ENCODE measurements around the gene RIMS4.
A peak's percentile ranks its signal among the peaks of the same experiment; 100 is the strongest.

Gene RIMS4

GRCh38 chr20:44737116-44737515 is 73.2 kb downstream of the RIMS4 start:
- no peak for DNase-seq

DNA sequence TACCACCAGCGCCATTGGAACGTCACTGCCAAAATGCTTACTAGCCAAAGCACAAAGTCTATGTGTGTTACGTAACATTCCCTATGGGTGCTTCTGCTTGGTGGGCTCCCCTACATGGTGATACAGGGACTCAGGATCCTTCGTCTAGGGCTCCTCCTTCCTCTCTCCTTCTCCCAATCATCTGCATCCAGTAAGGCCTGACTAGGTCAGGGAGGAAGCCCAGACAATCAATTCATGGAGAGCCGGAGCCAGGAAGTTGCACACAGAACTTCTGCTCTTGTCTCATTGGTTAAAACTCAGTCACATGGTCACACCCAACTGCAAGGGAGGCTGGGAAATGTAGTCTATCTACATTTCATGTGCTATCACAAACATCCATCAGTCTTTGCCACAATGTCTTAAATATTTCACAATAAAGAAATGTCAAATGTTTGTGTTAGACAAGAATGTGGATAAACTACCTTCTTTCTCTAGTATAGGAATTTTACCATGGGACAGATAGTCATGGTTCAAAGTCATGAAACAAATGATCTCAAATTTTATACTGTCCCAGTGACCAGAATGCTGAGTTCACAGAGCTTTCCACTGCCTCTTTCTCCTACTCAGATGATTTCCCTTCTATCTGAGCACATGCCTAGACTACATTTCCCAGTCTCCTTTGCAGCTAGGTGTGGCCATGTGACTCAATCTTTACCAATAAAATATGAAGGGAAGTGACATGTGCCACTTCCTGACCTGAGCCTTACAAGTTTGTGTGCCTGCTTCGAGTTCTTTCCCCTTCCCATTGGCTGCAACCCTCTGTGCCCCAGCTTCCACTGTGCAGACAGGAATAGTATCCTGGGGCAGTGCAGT is 74.0 kb downstream of the RIMS4 start:
- DNase-seq = no peak

DNA sequence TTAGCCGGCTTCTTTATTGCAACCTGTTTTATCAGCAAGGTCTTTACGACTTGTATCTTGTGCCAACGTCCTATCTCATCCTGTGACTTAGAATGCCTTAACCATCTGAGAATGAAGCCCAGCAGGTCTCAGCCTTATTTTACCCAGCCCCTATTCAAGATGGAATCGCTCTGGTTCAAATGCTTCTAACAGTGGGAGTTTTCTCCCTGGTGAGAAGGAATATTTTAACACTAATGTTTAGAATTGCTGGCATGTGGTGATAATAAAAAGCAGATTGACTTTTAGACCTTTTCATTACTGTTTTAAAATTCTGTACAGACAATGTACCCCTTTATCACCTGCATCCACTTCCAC is 74.6 kb downstream of the RIMS4 start:
- DNase-seq = no peak

- DNase-seq = no peak
Observed at GRCh38 chr20:44734938-44735337, 75.4 kb downstream of the RIMS4 start.

GRCh38 chr20:44733341-44734069 is 76.8 kb downstream of the RIMS4 start:
- DNase-seq = peak; percentile 65

DNA sequence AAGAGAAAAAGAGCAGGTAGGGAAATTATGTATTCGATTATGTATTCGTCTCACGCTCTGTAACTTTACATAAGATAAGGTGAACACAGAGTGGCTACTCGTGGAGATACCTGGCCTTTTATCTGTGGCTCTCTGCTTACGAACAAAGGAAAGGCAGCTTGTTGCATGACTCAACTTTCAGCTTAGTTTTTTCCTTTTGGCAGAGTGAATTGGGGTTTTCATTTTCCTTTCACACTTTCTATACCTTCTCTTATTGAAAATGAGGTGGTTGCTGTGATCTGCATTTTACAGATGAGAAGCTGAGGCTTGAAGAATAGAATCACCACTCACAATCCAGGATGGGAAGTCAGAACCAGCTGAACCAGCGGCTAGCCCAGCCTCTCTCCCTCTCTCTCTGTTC is 78.0 kb downstream of the RIMS4 start:
- DNase-seq = no peak

- no peak for DNase-seq
Observed at GRCh38 chr20:44731657-44732056, 78.7 kb downstream of the RIMS4 start.

- no peak for DNase-seq
Observed at GRCh38 chr20:44730441-44730840, 79.9 kb downstream of the RIMS4 start.

GRCh38 chr20:44728801-44729443 is 81.4 kb downstream of the RIMS4 start:
- DNase-seq = no peak

DNA sequence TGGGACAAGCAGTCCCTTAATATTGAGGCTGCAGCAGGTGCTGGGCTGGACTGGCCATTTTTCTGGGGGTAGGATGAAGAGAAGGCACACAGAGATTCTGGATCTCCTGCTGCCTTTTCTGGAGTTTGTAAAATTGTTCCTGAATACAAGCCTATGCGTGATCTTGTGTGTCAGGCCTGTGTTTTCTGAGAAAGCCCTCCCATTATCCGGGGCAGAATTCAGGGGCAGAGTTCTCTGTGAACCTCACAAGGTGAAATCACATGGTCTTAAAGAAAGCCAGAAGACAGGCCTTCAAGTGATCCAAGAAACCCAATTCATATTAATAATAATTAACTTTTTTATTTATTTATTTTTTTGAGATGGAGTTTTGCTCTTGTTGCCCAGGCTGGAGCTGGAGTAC is 82.7 kb downstream of the RIMS4 start:
- DNase-seq = no peak

DNA sequence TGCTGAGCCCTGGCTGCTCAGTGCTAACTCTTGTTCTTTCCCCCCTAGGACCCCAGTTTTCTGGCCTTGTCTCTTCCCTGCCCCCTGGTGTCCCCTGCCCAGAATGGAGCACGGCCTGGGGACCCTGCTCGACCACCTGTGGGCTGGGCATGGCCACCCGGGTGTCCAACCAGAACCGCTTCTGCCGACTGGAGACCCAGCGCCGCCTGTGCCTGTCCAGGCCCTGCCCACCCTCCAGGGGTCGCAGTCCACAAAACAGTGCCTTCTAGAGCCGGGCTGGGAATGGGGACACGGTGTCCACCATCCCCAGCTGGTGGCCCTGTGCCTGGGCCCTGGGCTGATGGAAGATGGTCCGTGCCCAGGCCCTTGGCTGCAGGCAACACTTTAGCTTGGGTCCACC is 83.3 kb downstream of the RIMS4 start:
- no peak for DNase-seq

GRCh38 chr20:44725837-44726236 is 84.5 kb downstream of the RIMS4 start:
- DNase-seq = no peak

DNA sequence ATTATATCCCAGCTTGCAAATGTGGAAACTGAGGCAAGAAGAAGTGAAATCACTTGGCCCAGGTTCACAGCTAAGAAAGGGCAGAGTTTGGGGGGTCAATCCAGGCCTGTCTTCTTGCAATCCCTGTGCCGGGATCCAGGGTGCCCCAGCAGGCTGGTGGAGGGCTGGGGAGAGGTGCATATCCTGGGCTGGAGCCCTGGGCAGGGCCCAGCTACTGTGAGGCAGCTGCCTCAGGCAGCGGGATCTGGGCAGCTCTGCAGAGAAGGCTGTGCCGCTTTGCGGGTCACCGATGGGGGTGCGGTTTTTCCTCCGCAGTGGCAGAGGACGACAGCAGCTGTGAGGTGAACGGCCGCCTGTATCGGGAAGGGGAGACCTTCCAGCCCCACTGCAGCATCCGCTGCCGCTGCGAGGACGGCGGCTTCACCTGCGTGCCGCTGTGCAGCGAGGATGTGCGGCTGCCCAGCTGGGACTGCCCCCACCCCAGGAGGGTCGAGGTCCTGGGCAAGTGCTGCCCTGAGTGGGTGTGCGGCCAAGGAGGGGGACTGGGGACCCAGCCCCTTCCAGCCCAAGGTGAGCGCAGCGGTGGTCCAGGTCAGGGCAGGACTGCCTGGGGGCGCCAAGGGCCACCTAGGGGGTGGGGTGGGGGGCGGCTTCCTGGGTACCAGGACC is 85.8 kb downstream of the RIMS4 start:
- no peak for DNase-seq

GRCh38 chr20:44723798-44724362 is 86.5 kb downstream of the RIMS4 start:
- DNase-seq = no peak

DNA sequence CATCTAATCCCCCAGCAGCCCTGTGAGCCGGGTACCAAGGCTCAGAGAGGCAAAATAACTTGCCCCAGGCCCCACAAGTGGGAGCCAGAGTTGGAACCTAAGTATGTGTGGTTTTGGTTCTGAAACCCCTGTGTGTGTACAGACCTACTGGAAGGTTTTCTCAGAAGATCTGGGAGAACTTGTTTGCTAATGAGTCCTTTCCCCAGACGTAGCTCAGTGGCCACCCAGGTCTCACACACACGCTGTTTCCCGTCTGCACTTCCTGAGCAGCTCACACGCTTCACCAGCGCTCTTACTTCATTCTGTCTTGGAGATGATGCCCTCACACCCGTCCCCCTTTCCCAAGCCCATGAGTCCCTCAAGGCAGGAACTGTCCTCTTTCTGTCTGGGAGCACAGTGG is 87.0 kb downstream of the RIMS4 start:
- DNase-seq = no peak

GRCh38 chr20:44722990-44723389 is 87.4 kb downstream of the RIMS4 start:
- no peak for DNase-seq

GRCh38 chr20:44721785-44722054 is 88.6 kb downstream of the RIMS4 start:
- DNase-seq = no peak

DNA sequence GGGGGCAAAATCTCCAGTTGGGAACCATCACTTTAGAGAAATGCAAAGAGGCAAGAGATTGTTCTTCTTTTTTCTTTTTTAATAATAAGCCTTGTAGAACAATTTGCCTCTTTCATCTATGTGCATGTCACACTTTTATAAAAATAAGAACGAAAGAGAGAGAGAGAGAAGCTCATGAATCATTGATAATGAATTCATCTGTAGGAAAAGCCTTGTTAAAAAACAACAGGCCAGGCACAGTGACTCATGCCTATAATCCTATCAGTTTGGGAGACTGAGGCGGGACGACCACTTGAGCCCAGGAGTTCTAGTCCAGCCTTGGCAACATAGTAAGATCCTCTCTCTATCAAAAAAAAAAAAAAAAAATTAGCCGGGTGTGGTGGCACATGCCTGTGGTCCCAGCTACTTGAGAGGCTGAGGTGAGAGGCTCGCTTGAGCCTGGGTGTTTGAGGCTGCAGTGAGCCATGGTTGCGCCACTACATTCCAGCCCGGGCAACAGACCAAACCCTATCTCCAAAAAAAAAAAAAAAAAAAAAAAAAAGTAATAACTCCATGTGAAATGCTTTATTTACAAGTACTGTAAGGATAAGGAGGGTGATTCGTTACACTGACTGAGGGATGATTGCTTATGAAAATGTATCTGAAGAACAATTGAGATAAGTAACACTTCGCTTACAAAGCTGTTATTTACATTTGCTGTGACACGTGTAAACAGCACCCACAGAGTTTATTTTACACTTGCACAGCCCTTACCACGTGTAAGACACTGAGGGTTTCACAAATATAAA is 89.2 kb downstream of the RIMS4 start:
- no peak for DNase-seq

- no peak for DNase-seq
Observed at GRCh38 chr20:44720621-44720996, 89.7 kb downstream of the RIMS4 start.

DNA sequence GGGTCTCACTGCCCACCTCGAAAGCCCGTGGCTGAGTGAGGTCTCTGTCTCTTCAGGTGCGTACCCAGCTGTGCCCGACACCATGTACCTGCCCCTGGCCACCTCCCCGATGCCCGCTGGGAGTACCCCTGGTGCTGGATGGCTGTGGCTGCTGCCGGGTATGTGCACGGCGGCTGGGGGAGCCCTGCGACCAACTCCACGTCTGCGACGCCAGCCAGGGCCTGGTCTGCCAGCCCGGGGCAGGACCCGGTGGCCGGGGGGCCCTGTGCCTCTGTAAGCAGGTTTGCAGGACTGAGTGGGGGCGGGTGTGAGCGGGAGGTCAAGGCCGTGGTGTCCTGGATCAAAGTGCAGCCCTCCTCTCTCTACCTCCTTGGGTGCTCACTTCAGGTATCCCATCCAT is 90.5 kb downstream of the RIMS4 start:
- DNase-seq = no peak

- no peak for DNase-seq
Observed at GRCh38 chr20:44717986-44718385, 92.4 kb downstream of the RIMS4 start.

GRCh38 chr20:44716309-44717106 is 93.8 kb downstream of the RIMS4 start:
- DNase-seq = no peak

All from activated naive CD4-positive, alpha-beta T cell treated with anti-CD3 and anti-CD28 coated beads, Interleukin-2, amount 50 U/mL, for 16 hours (primary cell).